ENCODE measurements around the gene DLX3.

DLX3 gene

GRCh38 chr17:50035421-50035879 is 40.4 kb upstream of the DLX3 start:
- no peaks in the 10 kb centered on the region for H3K27me3 ChIP-seq (ENCODE audit: control insufficient read depth in 1 of 2, insufficient read depth in 2 of 2, low read length in 2 of 2)
- peaks cover 11 to 19% of the 10 kb centered on the region in 2 donors for H3K4me1 ChIP-seq (ENCODE audit: control insufficient read depth in 1 of 2, insufficient read depth in 2 of 2, low read length in 2 of 2)
- H3K36me3 ChIP-seq (ENCODE audit: control insufficient read depth in 1 of 2, insufficient read depth in 2 of 2, low read length in 2 of 2), result no peaks in the 10 kb centered on the region
- no peak overlapping the region for H3K9ac ChIP-seq (ENCODE audit: low read depth in 1 of 2, low read length in 2 of 2)
- H3K27ac ChIP-seq (ENCODE audit: low read depth, low read length), result no peak overlapping the region
- H3K4me3 ChIP-seq (ENCODE audit: low read depth in 1 of 2, low read length in 2 of 2), result no peak overlapping the region
- H3K9me3 ChIP-seq (ENCODE audit: control insufficient read depth in 1 of 2, low read length in 2 of 2), result no peaks in the 10 kb centered on the region

DNA sequence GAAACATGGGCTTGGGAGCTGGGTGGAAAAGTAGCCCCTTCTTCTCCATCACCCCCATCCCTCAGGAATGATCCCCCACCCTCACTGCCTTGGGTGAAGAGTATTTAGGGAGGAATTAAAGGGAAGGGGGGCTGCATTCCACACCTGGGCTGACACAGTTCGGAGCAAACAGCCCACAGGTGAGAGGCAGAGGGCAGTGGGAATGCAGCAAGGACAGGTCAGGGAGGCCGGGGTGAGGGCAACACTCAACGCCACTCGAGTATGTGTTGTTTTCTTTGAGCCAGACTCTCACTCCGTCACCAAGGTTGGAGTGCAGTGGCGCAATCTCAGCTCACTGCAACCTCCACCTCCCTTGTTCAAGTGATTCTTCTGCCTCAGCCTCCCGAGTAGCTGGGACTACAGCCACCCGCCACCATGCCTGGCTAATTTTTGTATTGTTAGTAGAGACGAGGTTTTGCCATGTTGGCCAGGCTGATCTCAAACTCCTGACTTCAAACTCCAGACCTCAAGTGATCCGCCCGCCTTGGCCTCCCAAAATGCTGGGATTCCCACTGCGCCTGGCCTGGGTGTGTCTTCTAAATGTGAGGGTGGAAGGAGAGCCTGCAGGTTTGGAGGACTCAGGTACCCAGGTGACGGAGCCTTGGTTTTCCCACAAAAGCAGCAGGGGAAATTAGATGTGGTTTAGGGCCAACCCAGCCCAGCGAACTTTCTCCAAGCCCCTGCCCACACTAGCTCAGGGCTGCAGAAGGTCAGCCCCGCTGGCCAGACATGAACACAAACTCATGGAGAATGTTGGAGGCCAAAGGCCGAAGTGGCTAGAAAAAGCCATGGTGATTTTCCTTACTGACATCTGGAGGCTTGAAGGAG is 39.7 kb upstream of the DLX3 start:
- no peaks in the 10 kb centered on the region for H3K27me3 ChIP-seq (ENCODE audit: control insufficient read depth in 1 of 2, insufficient read depth in 2 of 2, low read length in 2 of 2)
- no peak overlapping the region for H3K9ac ChIP-seq (ENCODE audit: low read depth in 1 of 2, low read length in 2 of 2)
- H3K27ac ChIP-seq (ENCODE audit: low read depth, low read length), result no peak overlapping the region
- H3K4me1 ChIP-seq (ENCODE audit: control insufficient read depth in 1 of 2, insufficient read depth in 2 of 2, low read length in 2 of 2), result peaks cover 11 to 19% of the 10 kb centered on the region in 2 donors
- no peaks in the 10 kb centered on the region for H3K9me3 ChIP-seq (ENCODE audit: control insufficient read depth in 1 of 2, low read length in 2 of 2)
- no peak overlapping the region for H3K4me3 ChIP-seq (ENCODE audit: low read depth in 1 of 2, low read length in 2 of 2)
- no peaks in the 10 kb centered on the region for H3K36me3 ChIP-seq (ENCODE audit: control insufficient read depth in 1 of 2, insufficient read depth in 2 of 2, low read length in 2 of 2)

DNA sequence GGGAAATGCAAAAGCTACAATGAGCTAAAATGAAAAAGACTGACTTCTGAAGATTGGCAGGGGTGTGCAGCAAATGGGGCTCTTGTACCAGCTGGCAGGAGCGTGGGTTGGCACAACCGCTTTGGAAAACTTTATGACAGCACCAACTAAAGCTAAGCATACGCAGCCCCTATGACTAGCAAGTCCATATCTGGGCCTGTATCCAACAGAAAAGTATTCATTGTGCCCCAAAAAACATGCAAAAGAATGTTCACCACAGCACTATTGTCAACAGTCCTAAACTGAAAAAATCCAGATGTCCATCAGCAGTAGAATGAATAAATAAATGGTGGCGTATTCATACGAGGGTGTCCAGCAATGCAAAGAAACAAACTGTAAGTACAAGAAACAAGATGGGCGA is 38.3 kb upstream of the DLX3 start:
- H3K27me3 ChIP-seq (ENCODE audit: control insufficient read depth in 1 of 2, insufficient read depth in 2 of 2, low read length in 2 of 2), result no peaks in the 10 kb centered on the region
- H3K4me1 ChIP-seq (ENCODE audit: control insufficient read depth in 1 of 2, insufficient read depth in 2 of 2, low read length in 2 of 2), result peaks cover 11 to 19% of the 10 kb centered on the region in 2 donors
- H3K27ac ChIP-seq (ENCODE audit: low read depth, low read length), result no peak overlapping the region
- no peak overlapping the region for H3K9ac ChIP-seq (ENCODE audit: low read depth in 1 of 2, low read length in 2 of 2)
- no peaks in the 10 kb centered on the region for H3K9me3 ChIP-seq (ENCODE audit: control insufficient read depth in 1 of 2, low read length in 2 of 2)
- H3K4me3 ChIP-seq (ENCODE audit: low read depth in 1 of 2, low read length in 2 of 2), result no peak overlapping the region
- no peaks in the 10 kb centered on the region for H3K36me3 ChIP-seq (ENCODE audit: control insufficient read depth in 1 of 2, insufficient read depth in 2 of 2, low read length in 2 of 2)

GRCh38 chr17:50029185-50029584 is 34.2 kb upstream of the DLX3 start:
- Histone ChIP-seq H3K9me3 (ENCODE audit: control insufficient read depth in 1 of 2, low read length in 2 of 2) (peaks cover 5% of the 10 kb centered on the region in 2 donors), H3K4me3 (ENCODE audit: low read depth in 1 of 2, low read length in 2 of 2) (no peak overlapping the region), H3K4me1 (ENCODE audit: control insufficient read depth in 1 of 2, insufficient read depth in 2 of 2, low read length in 2 of 2) (peaks cover 8 to 9% of the 10 kb centered on the region in 2 donors), H3K27ac (ENCODE audit: low read depth, low read length) (no peak overlapping the region), H3K36me3 (ENCODE audit: control insufficient read depth in 1 of 2, insufficient read depth in 2 of 2, low read length in 2 of 2) (no peaks in the 10 kb centered on the region), H3K9ac (ENCODE audit: low read depth in 1 of 2, low read length in 2 of 2) (no peak overlapping the region), H3K27me3 (ENCODE audit: control insufficient read depth in 1 of 2, insufficient read depth in 2 of 2, low read length in 2 of 2) (peaks cover 0 to 3% of the 10 kb centered on the region in 2 donors)

GRCh38 chr17:50028736-50029120 is 33.7 kb upstream of the DLX3 start:
- peaks cover 0 to 3% of the 10 kb centered on the region in 2 donors for H3K27me3 ChIP-seq (ENCODE audit: control insufficient read depth in 1 of 2, insufficient read depth in 2 of 2, low read length in 2 of 2)
- H3K9me3 ChIP-seq (ENCODE audit: control insufficient read depth in 1 of 2, low read length in 2 of 2), result peaks cover 5 to 8% of the 10 kb centered on the region in 2 donors
- H3K4me3 ChIP-seq (ENCODE audit: low read depth in 1 of 2, low read length in 2 of 2), result no peak overlapping the region
- peaks cover 8 to 9% of the 10 kb centered on the region in 2 donors for H3K4me1 ChIP-seq (ENCODE audit: control insufficient read depth in 1 of 2, insufficient read depth in 2 of 2, low read length in 2 of 2)
- H3K27ac ChIP-seq (ENCODE audit: low read depth, low read length), result no peak overlapping the region
- H3K36me3 ChIP-seq (ENCODE audit: control insufficient read depth in 1 of 2, insufficient read depth in 2 of 2, low read length in 2 of 2), result no peaks in the 10 kb centered on the region
- no peak overlapping the region for H3K9ac ChIP-seq (ENCODE audit: low read depth in 1 of 2, low read length in 2 of 2)

GRCh38 chr17:50027881-50028735 is 33.1 kb upstream of the DLX3 start:
- Histone ChIP-seq H3K27me3 (ENCODE audit: control insufficient read depth in 1 of 2, insufficient read depth in 2 of 2, low read length in 2 of 2) (peaks cover 0 to 3% of the 10 kb centered on the region in 2 donors), H3K27ac (ENCODE audit: low read depth, low read length) (no peak overlapping the region), H3K9me3 (ENCODE audit: control insufficient read depth in 1 of 2, low read length in 2 of 2) (peaks cover 5 to 8% of the 10 kb centered on the region in 2 donors), H3K36me3 (ENCODE audit: control insufficient read depth in 1 of 2, insufficient read depth in 2 of 2, low read length in 2 of 2) (no peaks in the 10 kb centered on the region), H3K4me1 (ENCODE audit: control insufficient read depth in 1 of 2, insufficient read depth in 2 of 2, low read length in 2 of 2) (peaks cover 8 to 9% of the 10 kb centered on the region in 2 donors), H3K9ac (ENCODE audit: low read depth in 1 of 2, low read length in 2 of 2) (no peak overlapping the region), H3K4me3 (ENCODE audit: low read depth in 1 of 2, low read length in 2 of 2) (no peak overlapping the region)

GRCh38 chr17:50027172-50027880 is 32.3 kb upstream of the DLX3 start:
- peaks cover 0 to 3% of the 10 kb centered on the region in 2 donors for H3K27me3 ChIP-seq (ENCODE audit: control insufficient read depth in 1 of 2, insufficient read depth in 2 of 2, low read length in 2 of 2)
- H3K27ac ChIP-seq (ENCODE audit: low read depth, low read length), result no peak overlapping the region
- no peaks in the 10 kb centered on the region for H3K36me3 ChIP-seq (ENCODE audit: control insufficient read depth in 1 of 2, insufficient read depth in 2 of 2, low read length in 2 of 2)
- H3K9me3 ChIP-seq (ENCODE audit: control insufficient read depth in 1 of 2, low read length in 2 of 2), result peaks cover 5 to 8% of the 10 kb centered on the region in 2 donors
- peaks cover 9 to 10% of the 10 kb centered on the region in 2 donors for H3K4me1 ChIP-seq (ENCODE audit: control insufficient read depth in 1 of 2, insufficient read depth in 2 of 2, low read length in 2 of 2)
- H3K9ac ChIP-seq (ENCODE audit: low read depth in 1 of 2, low read length in 2 of 2), result peak overlapping the region in 1 of 2 donors; percentile 22
- peak overlapping the region; percentile 19 to 22 for H3K4me3 ChIP-seq (ENCODE audit: low read depth in 1 of 2, low read length in 2 of 2)

DNA sequence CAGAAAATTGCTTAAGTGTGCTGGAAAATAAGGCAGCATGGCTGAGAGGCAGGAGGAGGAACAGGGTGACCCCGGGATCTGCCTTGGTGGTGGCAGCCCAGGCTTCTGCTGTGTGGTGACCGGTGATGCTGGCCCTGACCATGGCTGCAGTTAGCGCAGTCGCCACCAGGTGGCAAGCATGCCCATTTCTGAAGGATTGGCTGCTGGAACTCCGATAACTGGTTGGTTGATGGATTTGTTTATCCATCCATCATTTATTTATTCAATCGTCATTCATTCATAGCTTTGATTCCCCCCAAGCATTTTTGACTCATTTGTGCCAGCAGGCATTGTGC is 31.8 kb upstream of the DLX3 start:
- Histone ChIP-seq H3K9ac (ENCODE audit: low read depth in 1 of 2, low read length in 2 of 2) (no peak overlapping the region), H3K4me3 (ENCODE audit: low read depth in 1 of 2, low read length in 2 of 2) (peak overlapping the region in 1 of 2 donors; percentile 8), H3K27me3 (ENCODE audit: control insufficient read depth in 1 of 2, insufficient read depth in 2 of 2, low read length in 2 of 2) (peaks cover 0 to 3% of the 10 kb centered on the region in 2 donors), H3K9me3 (ENCODE audit: control insufficient read depth in 1 of 2, low read length in 2 of 2) (peaks cover 5 to 8% of the 10 kb centered on the region in 2 donors), H3K27ac (ENCODE audit: low read depth, low read length) (no peak overlapping the region), H3K4me1 (ENCODE audit: control insufficient read depth in 1 of 2, insufficient read depth in 2 of 2, low read length in 2 of 2) (peaks cover 9 to 11% of the 10 kb centered on the region in 2 donors), H3K36me3 (ENCODE audit: control insufficient read depth in 1 of 2, insufficient read depth in 2 of 2, low read length in 2 of 2) (no peaks in the 10 kb centered on the region)

DNA sequence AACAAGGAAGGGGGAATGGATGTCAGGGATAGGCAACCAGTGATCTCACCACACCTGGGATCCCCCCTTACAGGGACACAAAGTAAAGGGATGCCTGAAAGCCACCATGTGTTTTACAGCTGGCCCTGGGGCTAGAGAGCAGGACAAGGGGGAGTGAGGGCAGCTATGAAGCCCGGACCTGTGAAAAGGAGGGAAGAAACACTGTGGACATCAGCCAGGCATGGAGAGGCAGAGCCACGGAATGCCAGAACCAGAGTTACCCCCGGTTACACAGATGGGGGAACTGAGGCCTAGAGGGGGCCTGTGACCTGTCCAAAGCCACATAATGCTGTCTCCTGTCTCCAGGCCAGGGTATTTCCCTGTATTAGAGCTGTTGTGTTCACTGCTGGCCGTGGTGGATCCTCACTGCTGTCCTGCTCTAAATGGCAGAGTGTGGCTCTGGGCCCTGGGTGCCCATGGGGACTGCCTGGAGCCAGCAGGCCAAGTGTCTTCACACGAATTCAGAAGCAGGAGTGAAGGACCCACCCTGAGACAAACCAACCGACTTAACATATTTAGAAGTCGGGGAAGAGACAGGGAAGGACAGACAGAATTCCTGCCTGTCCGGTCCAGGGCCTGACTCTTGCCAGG is 31.1 kb upstream of the DLX3 start:
- Histone ChIP-seq H3K27me3 (ENCODE audit: control insufficient read depth in 1 of 2, insufficient read depth in 2 of 2, low read length in 2 of 2) (peaks cover 0 to 3% of the 10 kb centered on the region in 2 donors), H3K4me3 (ENCODE audit: low read depth in 1 of 2, low read length in 2 of 2) (no peak overlapping the region), H3K9ac (ENCODE audit: low read depth in 1 of 2, low read length in 2 of 2) (no peak overlapping the region), H3K9me3 (ENCODE audit: control insufficient read depth in 1 of 2, low read length in 2 of 2) (peaks cover 5 to 8% of the 10 kb centered on the region in 2 donors), H3K36me3 (ENCODE audit: control insufficient read depth in 1 of 2, insufficient read depth in 2 of 2, low read length in 2 of 2) (no peaks in the 10 kb centered on the region), H3K4me1 (ENCODE audit: control insufficient read depth in 1 of 2, insufficient read depth in 2 of 2, low read length in 2 of 2) (peaks cover 9 to 11% of the 10 kb centered on the region in 2 donors), H3K27ac (ENCODE audit: low read depth, low read length) (no peak overlapping the region)

Data from duodenal mucosa (tissue), 2 donors.